ENCODE data around the gene GRID2IP.
"Not testable (repeated sequence)": the region's sequence is repeated elsewhere in the genome, so short reads cannot be mapped to it uniquely, and the experiment has no call there.

Gene GRID2IP

DNA sequence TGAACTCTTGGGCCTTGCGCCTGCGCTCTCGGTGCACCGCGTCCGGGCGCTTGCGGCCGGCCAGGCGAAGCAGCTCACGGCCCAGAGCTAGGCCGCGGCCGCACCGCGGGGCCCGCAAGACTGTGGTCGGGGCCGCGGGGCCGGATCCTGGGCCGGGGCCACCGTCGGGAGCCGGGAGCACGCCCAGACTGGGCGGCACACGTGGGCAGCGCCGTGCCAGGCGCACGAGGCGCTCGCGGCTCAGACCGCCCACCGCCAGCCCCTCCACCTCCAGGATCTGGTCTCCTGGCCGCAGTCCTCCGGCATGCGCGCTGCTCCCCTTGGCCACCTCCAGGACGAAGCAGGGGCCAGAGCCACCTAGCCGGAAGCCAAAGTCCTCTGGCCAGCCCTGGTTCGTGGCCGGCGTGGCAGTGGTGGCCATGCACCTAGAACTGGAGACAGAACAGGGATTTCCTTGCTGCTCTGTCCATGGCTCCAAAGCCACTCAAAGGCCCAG is at the start of gene GRID2IP:
Gene GRID2IP (minus strand): TSS at position 446 of the 496 bp plus-strand sequence. CDS start 25 bp downstream, at position 421.
- DNase-seq: no peak

DNA sequence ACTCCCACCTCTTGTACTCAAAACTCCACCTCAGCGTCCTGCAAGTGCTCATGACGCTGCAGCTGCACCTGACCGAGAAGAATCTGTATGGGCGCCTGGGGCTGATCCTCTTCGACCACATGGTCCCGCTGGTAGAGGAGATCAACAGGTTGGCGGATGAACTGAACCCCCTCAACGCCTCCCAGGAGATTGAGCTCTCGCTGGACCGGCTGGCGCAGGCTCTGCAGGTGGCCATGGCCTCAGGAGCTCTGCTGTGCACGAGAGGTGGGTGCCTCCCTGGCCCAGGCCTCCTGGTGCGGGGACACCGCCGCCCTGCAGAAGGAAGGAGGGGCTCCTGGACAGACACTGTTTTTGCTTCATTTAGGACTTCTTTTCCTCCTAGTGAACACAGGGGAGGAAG is 48.8 kb upstream of the GRID2IP start:
- DNase-seq: no peak

DNA sequence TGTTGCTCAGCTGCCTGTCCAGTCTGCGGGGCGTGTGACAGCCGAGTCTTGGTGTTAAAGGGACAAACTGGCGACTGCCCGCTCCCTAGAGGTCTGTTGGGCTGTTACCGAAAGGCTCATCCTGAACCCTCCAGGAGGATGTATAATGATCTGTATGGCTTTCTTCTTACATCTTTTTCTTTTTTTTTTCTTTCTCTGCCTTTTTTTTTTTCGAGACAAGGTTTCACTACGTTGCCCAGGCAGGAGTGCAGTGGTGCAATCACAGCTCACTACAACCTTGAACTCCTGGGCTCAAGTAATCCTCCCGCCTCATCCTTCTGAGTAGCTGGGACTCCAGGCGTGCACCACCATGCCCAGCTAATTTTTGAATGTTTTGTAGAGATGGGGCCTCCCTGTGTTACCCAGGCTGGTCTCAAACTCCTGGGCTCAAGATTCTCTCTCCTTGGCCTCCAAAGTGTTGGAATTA is 39.4 kb upstream of the GRID2IP start:
- DNase-seq: no peak

DNA sequence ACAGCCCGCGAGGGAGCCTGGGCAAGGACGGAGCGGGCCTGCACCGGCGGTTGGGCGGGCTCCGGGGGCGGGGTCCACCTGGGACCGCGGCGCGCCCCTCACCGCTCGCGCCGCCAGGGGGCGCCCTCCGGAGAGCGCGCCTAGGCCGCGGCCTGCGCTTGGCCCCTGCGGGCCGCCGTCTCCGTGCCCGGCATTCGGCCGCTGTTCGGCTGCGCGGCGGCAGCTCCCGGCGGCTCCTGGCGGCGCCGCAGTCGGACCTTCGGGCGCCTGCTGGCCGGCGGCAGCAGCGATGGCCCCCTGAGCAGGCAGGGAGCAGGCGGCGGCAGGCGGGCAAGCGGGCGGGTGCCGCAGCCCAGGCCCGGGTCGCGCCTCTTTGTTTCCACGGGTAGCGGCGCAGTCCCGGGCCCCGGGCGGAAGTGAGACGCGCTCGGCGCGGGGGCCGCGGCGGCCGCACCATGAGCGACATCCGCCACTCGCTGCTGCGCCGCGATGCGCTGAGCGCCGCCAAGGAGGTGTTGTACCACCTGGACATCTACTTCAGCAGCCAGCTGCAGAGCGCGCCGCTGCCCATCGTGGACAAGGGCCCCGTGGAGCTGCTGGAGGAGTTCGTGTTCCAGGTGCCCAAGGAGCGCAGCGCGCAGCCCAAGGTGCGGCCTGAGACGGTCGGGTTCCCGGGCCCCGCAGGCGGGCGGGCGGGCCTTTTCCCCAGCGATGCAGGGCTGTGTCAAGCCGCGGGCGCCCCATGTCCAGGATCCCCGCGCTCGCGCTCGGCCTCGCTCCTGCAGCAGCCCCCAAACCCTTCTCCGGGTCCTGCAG is 38.8 kb upstream of the GRID2IP start, which contains the start of gene INTS15:
Gene INTS15 (plus strand): TSS at position 193 of the 816 bp plus-strand sequence. CDS start 263 bp downstream, at position 456.
- peak; percentile 73 for DNase-seq

DNA sequence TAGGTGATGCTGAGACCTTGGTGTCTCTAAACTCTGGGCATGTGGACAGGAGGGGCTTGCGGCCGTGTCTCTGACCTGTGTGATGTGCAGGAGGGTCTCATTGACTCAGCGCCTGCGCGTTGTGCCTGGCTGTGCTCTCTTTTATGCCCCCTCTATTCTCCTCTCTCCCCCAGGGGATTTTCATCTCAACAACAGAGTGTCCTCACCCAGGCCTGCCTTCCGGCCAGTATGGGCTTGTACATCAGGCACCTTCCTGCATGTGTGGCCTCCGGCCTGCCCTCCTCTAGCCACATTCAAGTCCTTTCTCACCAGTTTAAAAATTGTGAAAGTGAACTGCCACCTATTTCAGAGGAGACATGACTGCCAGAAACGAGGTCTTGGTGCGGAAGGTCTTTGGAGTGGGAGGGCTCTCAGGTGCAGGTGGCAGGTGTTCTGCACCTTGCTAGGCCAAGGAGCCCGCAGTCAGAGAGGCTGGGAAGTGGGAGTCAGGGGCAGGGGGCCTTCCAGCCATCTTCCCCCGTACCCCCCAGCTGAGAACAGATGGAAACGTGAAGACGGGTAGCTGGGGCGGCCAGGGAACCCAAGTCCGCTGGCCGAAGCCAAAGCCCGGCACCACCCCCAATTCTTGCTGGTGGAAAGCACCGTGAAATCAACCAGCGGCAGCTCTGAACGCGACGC is 38.0 kb upstream of the GRID2IP start:
- DNase-seq: no peak

DNA sequence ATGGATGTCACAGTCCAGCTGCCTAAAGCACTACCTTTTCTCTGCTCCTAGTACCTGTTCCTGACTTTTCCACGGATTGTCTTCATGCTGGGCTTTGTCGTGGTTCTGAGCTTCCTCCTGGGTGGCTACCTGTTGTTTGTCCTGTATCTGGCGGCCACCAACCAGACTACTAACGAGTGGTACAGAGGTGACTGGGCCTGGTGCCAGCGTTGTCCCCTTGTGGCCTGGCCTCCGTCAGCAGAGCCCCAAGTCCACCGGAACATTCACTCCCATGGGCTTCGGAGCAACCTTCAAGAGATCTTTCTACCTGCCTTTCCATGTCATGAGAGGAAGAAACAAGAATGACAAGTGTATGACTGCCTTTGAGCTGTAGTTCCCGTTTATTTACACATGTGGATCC is 37.3 kb upstream of the GRID2IP start:
- DNase-seq: no peak

DNA sequence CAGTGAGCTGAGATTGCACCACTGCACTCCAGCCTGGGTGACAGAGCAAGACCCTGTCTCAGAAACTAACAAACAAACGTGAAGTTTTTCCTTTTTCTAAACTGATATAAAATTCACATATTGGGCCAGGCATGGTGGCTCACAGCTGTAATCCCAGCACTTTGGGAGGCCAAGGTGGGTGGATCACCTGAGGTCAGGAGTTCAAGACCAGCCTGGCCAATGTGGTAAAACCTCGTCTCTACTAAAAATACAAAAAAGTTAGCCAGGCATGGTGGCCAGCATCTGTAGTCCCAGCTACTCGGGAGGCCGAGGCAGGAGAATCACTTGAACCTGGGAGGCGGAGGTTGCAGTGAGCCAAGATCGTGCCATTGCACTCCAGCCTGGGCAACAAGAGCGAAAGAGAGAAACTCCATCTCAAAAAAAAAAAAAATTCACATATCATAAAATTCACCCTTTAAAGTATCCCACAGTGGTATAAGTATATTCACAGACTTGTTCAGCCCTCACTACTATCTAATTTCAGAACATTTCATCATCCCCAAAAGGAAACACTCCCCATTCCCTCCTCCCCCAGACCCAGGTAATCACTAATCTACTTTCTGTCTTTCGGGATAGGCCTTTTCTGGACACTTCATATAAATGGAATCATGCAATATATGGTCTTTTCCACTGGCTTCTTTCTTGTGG is 34.6 kb upstream of the GRID2IP start:
- not testable (repeated sequence) for DNase-seq

DNA sequence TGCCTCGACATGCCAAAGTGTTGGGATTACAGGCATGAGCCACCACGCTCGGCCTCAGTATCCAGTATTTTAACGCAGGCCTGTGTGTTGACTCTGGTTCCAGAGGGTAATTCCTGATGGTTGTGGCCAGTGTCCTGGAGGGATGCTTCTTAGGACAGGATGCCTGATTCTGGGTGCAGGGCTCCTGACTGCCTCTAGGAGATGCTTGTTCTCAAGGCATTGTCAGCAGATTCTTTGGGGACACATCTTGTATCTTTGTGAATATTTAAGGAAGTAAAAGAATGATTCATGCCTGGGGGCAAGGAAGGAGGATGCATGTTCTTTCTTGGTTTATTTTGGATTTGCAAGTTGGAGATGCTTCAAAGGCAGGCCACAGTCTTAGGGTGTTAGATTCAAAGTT is 28.2 kb upstream of the GRID2IP start:
- no peak for DNase-seq

DNA sequence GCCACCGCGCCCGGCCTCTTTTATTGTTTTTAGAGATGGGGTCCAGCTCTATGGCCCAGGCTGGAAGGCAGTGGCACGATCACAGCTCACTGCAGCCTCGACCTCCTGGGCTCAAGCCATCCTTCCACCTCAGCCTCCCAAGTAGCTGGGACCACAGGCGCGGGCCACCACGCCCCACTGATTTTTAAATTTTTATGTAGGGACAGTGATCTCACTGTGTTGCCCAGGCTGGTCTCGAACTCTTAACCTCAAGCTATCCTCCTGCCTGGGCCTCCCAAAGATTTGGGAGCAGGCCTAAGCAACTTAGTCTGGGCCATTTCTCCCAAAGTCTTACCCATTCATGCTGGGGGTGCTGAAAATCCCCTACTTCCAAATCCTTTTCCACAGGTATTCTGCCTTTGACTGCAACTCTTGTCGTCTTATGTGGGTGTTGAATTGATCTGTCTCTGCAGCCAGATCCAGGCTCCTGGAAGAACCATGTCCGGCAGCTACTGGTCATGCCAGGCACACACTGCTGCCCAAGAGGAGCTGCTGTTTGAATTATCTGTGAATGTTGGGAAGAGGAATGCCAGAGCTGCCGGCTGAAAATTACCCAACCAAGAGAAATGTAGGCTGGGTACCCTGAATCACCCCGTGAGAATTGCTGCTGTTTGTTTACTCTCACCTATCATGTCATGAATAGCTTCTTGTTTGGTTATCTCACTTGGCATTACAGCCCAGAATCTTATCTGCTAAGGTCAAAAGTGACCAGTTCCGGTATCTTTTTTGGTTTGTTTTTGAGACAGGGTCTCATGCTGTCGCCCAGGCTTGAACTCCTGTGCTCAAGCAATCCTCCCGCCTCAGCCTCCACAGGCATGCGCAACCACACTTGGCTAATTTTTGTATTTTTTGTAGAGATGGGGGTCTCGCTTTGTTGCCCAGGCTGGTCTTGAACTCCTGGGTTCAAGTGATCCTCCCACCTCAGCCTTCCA is 27.1 kb upstream of the GRID2IP start:
- no peak for DNase-seq

DNA sequence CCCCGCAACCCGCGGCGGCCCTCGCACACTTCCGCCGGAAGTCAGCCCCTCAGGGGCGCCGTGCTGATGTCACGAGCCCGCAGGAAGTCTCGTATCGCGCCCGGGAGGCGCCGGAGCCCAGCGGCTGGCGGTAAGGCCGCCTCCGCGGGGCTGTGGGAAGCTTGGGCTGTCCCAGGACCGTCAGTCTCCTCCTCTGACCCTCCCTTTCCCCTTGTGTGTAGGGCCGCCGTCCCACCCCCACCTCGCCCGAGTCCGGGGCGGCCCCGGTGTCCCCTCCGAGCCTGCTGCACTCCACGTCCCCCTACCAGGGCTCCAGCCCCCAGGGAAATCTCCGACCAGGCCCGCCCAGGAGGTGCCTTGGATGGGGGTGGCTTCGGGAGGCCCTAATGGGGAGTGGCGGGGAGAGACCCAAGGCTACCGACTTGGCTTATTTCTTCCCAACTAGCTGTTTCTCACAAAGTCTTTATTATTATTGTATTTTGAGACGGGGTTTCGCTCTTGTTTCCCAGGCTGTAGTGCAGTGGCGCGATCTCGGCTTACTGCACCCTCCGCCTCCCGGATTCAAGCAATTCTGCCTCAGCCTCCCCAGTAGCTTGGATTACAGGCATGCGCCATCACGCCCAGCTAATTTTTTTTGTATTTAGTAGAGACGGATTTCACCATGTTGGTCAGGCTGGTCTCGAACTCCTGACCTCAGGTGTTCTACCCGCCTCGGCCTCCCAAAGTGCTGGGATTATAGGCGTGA is 26.3 kb upstream of the GRID2IP start, which contains the start of gene ZDHHC4:
Gene ZDHHC4 (plus strand): TSS at position 86 of the 745 bp plus-strand sequence. CDS start 3,108 bp downstream, outside the sequence.
- DNase-seq: peak; percentile 77

DNA sequence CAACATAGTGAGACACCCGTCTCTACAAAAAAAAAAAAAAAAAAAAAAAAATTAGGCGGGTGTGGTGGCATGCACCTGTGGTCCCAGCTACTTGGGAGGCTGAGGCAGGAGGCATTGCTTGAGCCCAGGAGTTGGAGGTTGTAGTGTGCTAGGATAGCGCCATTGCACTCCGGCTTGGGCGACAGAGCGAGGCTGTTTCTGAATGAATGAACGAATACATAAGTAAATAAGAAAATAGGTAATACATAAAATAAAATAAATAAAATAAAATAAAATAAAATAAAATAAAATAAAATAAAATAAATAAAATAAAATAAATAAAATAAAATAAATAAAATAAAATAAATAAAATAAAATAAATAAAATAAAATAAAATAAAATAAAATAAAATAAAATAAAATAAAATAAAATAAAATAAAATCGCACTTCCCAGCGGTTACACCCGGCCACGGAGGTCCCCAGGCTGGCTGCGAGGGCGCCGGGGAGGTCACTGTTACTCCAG is 25.7 kb upstream of the GRID2IP start:
- DNase-seq: not testable (repeated sequence)

DNA sequence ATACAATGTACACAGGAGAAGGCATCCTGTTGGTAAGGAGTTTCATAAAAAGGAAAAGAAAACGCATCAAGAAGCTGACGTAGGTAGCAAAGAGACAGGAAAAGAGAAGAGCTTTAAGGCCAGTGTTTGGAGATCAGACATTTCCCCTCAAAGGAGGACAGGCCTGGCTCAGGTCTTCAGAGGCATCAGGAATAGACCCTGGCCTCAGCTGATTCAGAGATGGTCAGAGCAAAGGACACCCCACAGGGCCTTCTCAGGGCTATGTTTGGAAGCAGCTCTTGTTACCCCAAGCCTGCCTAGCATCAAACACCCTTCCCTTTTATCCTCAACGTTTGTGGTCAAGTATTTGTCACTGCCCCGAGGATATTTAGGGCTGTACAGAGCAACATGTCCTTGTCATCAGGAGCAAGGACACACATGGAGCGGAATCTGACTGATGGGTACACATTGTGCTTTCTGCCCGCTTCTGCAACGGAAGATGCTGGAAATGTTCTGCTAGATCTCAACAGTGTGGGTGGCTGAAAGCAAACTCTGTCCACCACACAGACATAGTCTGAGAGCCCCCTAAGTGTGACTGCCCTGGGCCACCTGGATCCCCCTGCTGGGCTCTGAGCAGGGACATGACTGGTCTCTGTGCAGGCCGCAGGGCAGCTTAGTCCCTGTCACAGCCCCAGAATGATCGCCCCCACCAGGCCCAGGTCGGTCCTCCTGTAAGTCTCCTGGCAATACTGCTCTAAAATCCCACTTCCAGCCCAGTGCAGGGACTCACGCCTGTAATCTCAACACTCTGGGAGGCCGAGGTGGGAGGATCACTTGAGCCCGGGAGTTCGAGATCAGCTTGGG is 25.0 kb upstream of the GRID2IP start:
- DNase-seq: no peak

DNA sequence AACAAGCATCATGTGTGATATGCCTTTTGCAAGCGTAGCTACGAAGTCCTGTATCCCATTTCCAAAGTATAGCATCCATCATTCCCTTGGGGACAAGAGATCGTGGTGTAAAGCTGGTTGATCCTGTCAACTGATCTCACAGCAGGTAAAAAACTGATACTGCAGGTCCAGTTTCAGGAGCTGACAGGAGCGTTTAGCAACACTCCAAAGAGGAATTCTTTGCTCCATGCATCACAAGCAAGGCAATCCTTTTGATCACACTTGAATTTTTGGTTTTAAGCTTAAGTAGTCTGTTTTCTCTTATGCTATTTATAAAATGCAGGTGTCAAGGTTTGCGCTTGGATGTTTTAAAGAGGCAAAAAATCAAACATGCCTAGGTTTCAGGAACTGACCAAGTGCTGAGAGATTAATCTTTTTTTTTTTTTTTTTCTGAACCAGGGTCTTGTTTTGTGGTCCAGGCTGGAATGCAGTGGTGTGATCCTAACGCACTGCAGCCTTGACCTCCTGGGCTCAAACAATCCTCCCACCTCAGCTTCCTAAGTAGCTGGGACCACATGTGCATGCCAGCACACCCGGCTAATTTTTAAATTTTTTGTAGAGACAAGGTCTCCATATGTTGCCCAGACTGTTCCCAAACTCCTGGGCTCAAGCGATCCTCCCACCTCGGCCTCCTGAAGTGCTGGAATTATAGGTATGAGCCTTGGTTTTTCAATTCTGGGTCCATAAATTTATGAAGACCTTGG is 24.2 kb upstream of the GRID2IP start:
- no peak for DNase-seq

DNA sequence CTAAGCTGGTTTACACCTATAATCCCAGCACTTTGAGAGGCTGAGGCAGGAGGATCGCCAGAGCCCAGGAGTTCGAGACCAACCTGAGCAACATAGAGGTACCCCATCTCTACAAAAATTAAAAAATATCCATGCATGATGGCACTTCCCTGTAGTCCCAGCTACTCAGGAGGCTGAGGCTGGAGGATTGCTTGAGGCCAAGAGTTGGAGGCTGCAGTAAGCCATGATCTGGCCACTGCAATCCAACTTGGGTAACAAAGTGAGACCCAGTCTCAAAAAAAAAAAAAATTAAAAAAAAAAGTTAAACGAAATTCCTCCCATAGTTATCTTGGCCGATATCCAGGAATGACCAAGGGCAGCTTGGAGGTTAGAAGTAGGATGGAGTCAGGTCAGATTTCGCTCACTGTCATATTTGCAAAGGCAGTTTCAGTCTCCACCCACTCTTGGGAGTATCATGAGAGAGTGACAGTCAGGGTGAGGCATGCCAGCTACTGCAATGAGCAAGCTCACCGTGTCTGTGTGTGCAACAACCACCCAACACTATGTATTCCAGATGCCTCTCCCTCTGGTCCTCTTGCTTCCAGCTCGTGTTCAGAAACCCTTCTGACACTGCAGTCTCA is 20.0 kb upstream of the GRID2IP start:
- no peak for DNase-seq

DNA sequence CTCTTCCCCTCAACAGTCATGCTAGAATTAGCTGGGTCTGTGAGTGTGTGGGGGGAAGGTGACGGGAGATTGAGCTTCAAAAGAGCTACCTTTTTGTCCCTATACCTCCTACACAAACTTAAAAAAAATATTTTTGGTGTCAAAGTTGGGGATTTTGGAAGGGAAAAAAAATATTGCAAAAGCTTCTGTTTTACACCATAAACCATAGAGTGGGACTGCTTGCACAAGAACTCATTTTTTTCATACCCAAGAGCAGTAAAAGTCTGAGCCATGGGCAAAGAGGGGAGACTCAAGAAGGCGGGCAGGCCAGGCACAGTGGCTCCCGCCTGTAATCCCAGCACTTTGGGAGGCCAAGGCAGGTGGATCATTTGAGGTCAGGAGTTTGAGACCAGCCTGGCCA is 16.6 kb upstream of the GRID2IP start:
- DNase-seq: no peak

DNA sequence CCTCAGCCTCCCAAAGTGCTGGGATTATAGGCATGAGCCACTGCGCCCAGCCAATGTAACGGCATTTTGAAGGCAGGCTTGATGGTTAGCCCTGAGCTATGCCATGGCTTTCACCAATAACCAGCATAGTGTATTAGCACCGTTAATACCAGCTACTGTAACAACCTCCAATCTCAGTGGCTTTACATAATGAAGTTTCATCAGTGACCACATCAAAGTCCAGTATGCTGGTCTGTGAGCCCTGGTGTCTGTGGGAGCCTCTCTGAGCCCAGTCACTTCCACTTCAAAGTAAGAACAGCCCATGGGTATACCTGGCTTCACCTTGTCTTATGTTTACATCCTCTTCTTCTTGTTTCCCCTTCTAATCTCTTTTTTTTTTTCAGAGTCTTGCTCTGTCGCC is 14.4 kb upstream of the GRID2IP start:
- no peak for DNase-seq

DNA sequence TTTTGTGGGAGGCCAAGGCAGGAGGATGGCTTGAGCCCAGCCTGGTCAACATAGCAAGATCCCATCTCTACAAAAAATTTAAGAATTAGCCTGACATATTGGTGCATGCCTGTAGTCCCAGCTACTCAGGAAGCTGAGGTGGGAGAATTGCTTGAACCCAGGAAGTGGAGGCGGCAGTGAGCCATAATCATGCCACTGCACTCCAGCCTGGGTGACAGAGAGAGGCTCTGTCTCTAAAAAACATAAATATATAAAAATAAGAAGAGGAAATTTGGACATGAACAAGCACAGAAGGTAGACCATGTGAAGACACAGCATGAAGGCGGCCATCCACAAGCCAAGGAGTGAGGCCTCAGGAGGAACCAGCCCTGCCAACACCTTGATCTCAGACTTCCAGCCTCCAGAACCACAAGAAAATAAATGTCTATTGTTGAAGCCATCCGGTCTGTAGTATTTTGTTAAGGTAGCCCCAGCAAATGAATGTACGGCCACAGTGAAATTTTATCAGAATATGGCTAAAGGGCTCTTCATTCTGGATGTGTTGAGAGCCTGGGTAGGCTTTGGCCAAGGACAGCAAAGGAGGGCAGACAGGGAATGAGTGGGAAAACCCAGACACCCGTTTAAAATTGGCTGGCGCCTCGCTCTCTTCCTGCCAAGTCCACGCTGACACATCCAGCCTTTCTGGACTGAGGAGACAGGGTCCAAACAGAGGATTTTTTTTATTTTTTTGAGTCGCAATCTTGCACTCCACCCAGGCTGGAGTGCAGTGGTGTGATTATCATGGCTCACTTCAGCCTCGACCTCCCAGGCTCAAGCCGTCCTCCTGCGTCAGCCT is 12.9 kb upstream of the GRID2IP start:
- DNase-seq: no peak

DNA sequence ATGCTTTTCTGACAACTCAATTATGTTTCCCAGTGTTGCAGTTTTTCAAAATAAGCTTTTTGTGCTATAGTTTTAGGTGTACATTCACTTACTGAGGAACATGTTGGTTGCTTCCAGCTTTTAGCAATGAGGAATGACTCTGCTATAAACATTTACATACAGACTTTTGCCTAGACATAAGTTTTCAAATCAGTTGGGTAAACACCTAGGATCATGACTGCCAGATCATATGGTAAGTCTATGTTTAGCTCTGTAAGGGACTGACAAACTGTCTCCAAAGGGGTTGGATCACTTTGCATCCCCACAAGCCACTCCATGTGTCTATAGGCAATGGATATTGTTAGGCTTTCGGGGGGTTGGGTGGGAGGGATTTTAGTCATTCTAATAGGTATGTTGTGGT is 10.8 kb upstream of the GRID2IP start:
- no peak for DNase-seq

All from activated CD4-positive, alpha-beta T cell treated with anti-CD3 and anti-CD28 coated beads for 1 hour (primary cell).